Natural killer cell (primary cell): ENCODE data around the gene HPS4. TPM values are rescaled to one million over a fixed set of nuclear protein-coding genes. Genes with fewer than 3 reads are reported as not detected.
A peak's percentile ranks its signal among the peaks of the same experiment; 100 is the strongest.

ENCODE experiments used
- ATAC-seq, 3 donors: fragments of 150-1000 bp in 2 of 3; fragments of 200-7000 bp in 1 of 3; cut with Tn5 transposase; 1 replicate in 1 of 3; 2 replicates in 2 of 3; pipeline ENCODE4 v1.10.0; 2021; ENCODE audit warnings: mild to moderate bottlenecking in 2 of 3, moderate library complexity in 2 of 3
- DNase-seq, 2 donors: peaks; one replicate each; pipeline versions ENCODE4 v3.0.0 to v3.0.0-alpha.2; 2013 to 2021; ENCODE audit warnings: mixed read lengths in 1 of 2
- H3K27ac ChIP-seq: one replicate; pipeline ENCODE4 v1.5.1; 2013; ENCODE audit warnings: mild to moderate bottlenecking, low read length
- H3K27me3 ChIP-seq: one replicate; pipeline ENCODE4 v1.6.1; 2013; ENCODE audit warnings: low read length; ENCODE audit not compliant: control insufficient read depth, insufficient read depth
- H3K36me3 ChIP-seq: one replicate; pipeline ENCODE4 v1.6.1; 2013; ENCODE audit warnings: low read length; ENCODE audit not compliant: control insufficient read depth, insufficient read depth
- H3K4me1 ChIP-seq: one replicate; pipeline ENCODE4 v1.6.1; 2013; ENCODE audit warnings: low read length; ENCODE audit not compliant: control insufficient read depth, insufficient read depth
- H3K4me3 ChIP-seq: one replicate; pipeline ENCODE4 v1.5.1; 2013; ENCODE audit warnings: low read length
- H3K9me3 ChIP-seq: one replicate; pipeline ENCODE4 v1.6.1; 2013; ENCODE audit warnings: low read length; ENCODE audit not compliant: control insufficient read depth, insufficient read depth
- H3K27ac Mint-ChIP-seq, 2 donors: one replicate each; pipeline ENCODE4 v1.8.0; 2022; ENCODE audit warnings: mild to moderate bottlenecking in 2 of 2, mixed read lengths in 2 of 2, moderate library complexity in 1 of 2
- H3K27me3 Mint-ChIP-seq, 2 donors: one replicate each; pipeline ENCODE4 v1.8.0; 2022; ENCODE audit warnings: low read depth in 2 of 2, mixed read lengths in 2 of 2
- H3K36me3 Mint-ChIP-seq: one replicate; pipeline ENCODE4 v1.8.0; 2022; ENCODE audit warnings: mixed read lengths
- H3K4me1 Mint-ChIP-seq, 2 donors: one replicate each; pipeline ENCODE4 v1.8.0; 2022; ENCODE audit warnings: mixed read lengths in 2 of 2
- H3K4me3 Mint-ChIP-seq: one replicate; pipeline ENCODE4 v1.8.0; 2022; ENCODE audit warnings: mild to moderate bottlenecking, moderate library complexity, mixed read lengths
- H3K9me3 Mint-ChIP-seq, 2 donors: one replicate each; pipeline ENCODE4 v1.8.0; 2022; ENCODE audit warnings: mixed read lengths in 2 of 2
- WGBS: methylation state at CpG from one replicate; pipeline ENCODE4 v1.1.7; 2013; ENCODE audit warnings: missing lambda C conversion rate; ENCODE audit not compliant: insufficient coverage; 5-methylcytosine and 5-hydroxymethylcytosine counted together
- intact Hi-C: fragments of 100-400 bp; cut with micrococcal nuclease; formaldehyde crosslinking; loops from one replicate; pipeline ENCODE4 v1.14.2; 2022
- total RNA-seq, 4 donors: library from RNA; stranded (reverse); fragments of 120-200 nt in 1 of 4; gene quantifications; one replicate each; pipeline versions ENCODE4 v1.2.3 to v1.2.4, GENCODE V29; 2013 to 2022
- TF ChIP-seq, protein P1 (sequence below): fragments of 200-600 bp; IDR thresholded peaks from one replicate; pipeline ENCODE4 v1.8.0; 2022; ENCODE audit warnings: antibody characterized with exemption

The HPS4 gene
- total RNA-seq, 3 donors from 2014 or later (not counting 1 experiment from before 2014, with no cell fraction given), result 44.8 to 53.6 (median 50.7) TPM

DNA sequence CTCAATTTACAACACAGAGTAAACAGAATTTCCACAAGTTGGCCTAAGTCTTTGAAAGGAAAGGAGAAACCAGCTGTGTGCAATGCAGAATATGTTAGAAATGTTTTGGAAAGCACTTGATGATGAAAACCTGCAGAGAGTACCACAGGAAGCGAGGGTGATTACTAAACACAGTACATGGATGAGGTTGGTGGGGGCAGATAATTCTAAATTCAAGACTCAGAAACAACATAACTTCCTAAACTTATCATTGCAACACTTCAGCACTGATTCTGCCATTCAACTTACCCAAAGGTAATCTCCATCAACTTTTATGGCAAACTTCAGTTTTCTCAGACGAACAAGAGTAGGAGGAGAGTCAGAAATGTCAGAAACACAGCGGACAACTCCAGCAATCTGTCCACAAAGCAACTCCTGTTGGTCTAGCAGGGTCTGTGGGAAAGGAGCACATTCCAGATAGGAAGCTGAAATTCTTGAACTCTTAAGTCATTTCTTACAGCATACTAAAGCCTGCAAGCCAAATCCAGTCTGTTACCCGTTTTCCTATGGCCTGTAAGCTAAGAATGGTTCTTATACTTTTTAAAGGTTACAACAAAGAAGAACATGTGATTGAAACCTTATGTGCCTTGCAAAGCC is 6.8 kb downstream of the HPS4 start:
- TF ChIP-seq, protein P1, sequence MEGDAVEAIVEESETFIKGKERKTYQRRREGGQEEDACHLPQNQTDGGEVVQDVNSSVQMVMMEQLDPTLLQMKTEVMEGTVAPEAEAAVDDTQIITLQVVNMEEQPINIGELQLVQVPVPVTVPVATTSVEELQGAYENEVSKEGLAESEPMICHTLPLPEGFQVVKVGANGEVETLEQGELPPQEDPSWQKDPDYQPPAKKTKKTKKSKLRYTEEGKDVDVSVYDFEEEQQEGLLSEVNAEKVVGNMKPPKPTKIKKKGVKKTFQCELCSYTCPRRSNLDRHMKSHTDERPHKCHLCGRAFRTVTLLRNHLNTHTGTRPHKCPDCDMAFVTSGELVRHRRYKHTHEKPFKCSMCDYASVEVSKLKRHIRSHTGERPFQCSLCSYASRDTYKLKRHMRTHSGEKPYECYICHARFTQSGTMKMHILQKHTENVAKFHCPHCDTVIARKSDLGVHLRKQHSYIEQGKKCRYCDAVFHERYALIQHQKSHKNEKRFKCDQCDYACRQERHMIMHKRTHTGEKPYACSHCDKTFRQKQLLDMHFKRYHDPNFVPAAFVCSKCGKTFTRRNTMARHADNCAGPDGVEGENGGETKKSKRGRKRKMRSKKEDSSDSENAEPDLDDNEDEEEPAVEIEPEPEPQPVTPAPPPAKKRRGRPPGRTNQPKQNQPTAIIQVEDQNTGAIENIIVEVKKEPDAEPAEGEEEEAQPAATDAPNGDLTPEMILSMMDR, result no peak
- intact Hi-C loops, result no loop called here
- Histone ChIP-seq H3K27me3 (no peaks in the 10 kb centered on the region), H3K36me3 (peaks cover 30% of the 10 kb centered on the region), H3K4me1 (peaks cover 7% of the 10 kb centered on the region), H3K9me3 (no peaks in the 10 kb centered on the region), H3K4me3 (no peak overlapping the region), H3K27ac (no peak overlapping the region)
- peaks cover 18% of the 10 kb centered on the region for H3K36me3 Mint-ChIP-seq
- no peak overlapping the region for H3K4me3 Mint-ChIP-seq
- ATAC-seq (no peak), DNase-seq (no peak)
- H3K27me3 Mint-ChIP-seq, result no peaks in the 10 kb centered on the region
- H3K27ac Mint-ChIP-seq, result no peak overlapping the region
- H3K9me3 Mint-ChIP-seq, result no peaks in the 10 kb centered on the region
- WGBS, result 96% methylated on average over 3 of the region's 4 CpGs
- peaks cover 33 to 42% of the 10 kb centered on the region in 2 donors for H3K4me1 Mint-ChIP-seq

DNA sequence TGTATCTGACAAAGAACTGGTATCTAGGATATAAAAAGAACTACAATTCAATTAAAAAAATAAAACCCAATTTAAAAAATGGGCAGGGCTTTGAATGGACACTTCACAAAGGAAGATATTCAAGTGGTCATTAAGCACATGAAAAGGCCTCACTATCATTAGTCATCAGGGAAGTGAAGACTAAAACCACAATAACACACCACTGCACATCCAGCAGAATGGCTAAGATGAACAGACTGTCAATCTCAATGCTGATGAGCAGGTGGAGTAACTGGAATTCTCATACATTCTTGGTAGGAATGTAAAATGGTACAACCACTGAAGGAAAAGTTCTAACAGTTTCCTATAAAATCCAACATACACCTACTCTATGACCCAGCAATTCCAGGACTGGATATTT is 8.9 kb downstream of the HPS4 start:
- Histone ChIP-seq H3K9me3 (no peaks in the 10 kb centered on the region), H3K27me3 (no peaks in the 10 kb centered on the region), H3K36me3 (peaks cover 52% of the 10 kb centered on the region), H3K4me3 (no peak overlapping the region), H3K4me1 (no peaks in the 10 kb centered on the region), H3K27ac (peak overlapping the region; percentile 3)
- DNase-seq, result no peak
- H3K4me3 Mint-ChIP-seq, result peak overlapping the region; percentile 62
- peaks cover 19 to 29% of the 10 kb centered on the region in 2 donors for H3K4me1 Mint-ChIP-seq
- intact Hi-C loops, result no loop called here
- H3K27me3 Mint-ChIP-seq, result no peaks in the 10 kb centered on the region
- TF ChIP-seq, protein P1, result no peak
- peak; percentile 60 to 74 (median 73) for ATAC-seq
- peaks cover 18% of the 10 kb centered on the region for H3K36me3 Mint-ChIP-seq
- H3K9me3 Mint-ChIP-seq, result no peaks in the 10 kb centered on the region
- H3K27ac Mint-ChIP-seq, result peak overlapping the region; percentile 82 to 87

DNA sequence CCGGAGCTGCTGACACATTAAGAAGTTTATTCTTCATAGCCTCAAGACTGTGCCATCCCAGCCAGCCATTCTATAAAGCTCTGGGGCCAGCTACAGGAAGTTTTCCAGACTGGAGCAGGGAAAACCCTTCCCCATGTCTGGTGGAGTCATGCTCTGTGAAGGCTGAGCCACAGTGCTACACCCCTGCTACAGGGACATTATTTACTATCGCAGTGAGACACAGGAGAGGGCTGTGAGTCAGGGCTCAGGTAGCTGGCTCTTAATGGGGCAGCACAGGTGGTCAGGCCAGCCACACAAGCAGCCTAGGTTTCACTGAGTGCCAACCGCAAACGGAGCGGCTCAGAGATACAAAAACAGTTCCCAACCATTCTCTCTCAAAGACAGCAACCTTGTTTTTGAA is 12.1 kb downstream of the HPS4 start:
- no peaks in the 10 kb centered on the region for H3K27me3 ChIP-seq
- ATAC-seq, result no peak
- Mint-ChIP-seq H3K27me3 (no peaks in the 10 kb centered on the region), H3K27ac (no peak overlapping the region), H3K9me3 (no peaks in the 10 kb centered on the region), H3K4me3 (no peak overlapping the region), H3K4me1 (peaks cover 6 to 12% of the 10 kb centered on the region in 2 donors), H3K36me3 (peaks cover 15% of the 10 kb centered on the region)
- H3K9me3 ChIP-seq, result no peaks in the 10 kb centered on the region
- TF ChIP-seq, protein P1, result no peak
- no peak for DNase-seq
- H3K4me1 ChIP-seq, result no peaks in the 10 kb centered on the region
- WGBS, result 100% methylated on average over 2 of the region's 5 CpGs
- no peak overlapping the region for H3K4me3 ChIP-seq
- no peak overlapping the region for H3K27ac ChIP-seq
- H3K36me3 ChIP-seq, result peaks cover 59% of the 10 kb centered on the region
- intact Hi-C loops, result no loop called here

DNA sequence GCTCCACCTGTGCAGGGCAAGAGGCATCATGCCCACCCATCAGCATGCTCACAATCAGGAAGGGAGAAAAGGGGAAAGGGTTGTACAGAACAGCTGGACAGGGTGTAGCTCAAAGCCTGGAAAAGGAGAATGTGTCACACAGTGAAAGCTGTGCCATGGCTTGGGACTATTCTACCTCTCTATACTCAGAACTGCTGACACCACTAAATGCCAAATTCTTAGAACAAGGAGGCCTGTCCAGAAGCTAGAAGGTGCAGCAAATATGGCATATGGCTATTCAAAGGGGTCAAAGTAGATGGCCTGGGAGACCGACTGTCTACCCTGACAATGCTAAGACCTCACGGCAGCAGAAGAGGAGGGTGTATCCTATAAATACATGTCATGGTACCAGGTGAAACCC is 12.8 kb downstream of the HPS4 start:
- no peaks in the 10 kb centered on the region for H3K4me1 ChIP-seq
- peaks cover 61% of the 10 kb centered on the region for H3K36me3 ChIP-seq
- H3K36me3 Mint-ChIP-seq, result peaks cover 12% of the 10 kb centered on the region
- no peak overlapping the region for H3K4me3 Mint-ChIP-seq
- H3K4me3 ChIP-seq, result no peak overlapping the region
- no peaks in the 10 kb centered on the region for H3K9me3 Mint-ChIP-seq
- H3K27me3 Mint-ChIP-seq, result no peaks in the 10 kb centered on the region
- H3K9me3 ChIP-seq, result no peaks in the 10 kb centered on the region
- TF ChIP-seq, protein P1, result no peak
- ATAC-seq, result no peak
- intact Hi-C loops, result no loop called here
- peaks cover 6 to 12% of the 10 kb centered on the region in 2 donors for H3K4me1 Mint-ChIP-seq
- no peaks in the 10 kb centered on the region for H3K27me3 ChIP-seq
- WGBS, result 92% methylated on average over 2 of the region's 2 CpGs
- H3K27ac ChIP-seq, result no peak overlapping the region
- DNase-seq, result no peak
- H3K27ac Mint-ChIP-seq, result no peak overlapping the region
